Natural killer cell (primary cell): ENCODE results near the gene ITGAL. TPM values are rescaled to one million over a fixed set of nuclear protein-coding genes. Genes with fewer than 3 reads are reported as not detected.

Experiments
- ATAC-seq, 3 donors: fragments of 150-1000 bp in 2 of 3; fragments of 200-7000 bp in 1 of 3; cut with Tn5 transposase; 1 replicate in 1 of 3; 2 replicates in 2 of 3; pipeline ENCODE4 v1.10.0; 2021; ENCODE audit warnings: mild to moderate bottlenecking in 2 of 3, moderate library complexity in 2 of 3
- DNase-seq, 2 donors: peaks; one replicate each; pipeline versions ENCODE4 v3.0.0 to v3.0.0-alpha.2; 2013 to 2021; ENCODE audit warnings: mixed read lengths in 1 of 2
- H3K27ac ChIP-seq: one replicate; pipeline ENCODE4 v1.5.1; 2013; ENCODE audit warnings: mild to moderate bottlenecking, low read length
- H3K27me3 ChIP-seq: one replicate; pipeline ENCODE4 v1.6.1; 2013; ENCODE audit warnings: low read length; ENCODE audit not compliant: control insufficient read depth, insufficient read depth
- H3K36me3 ChIP-seq: one replicate; pipeline ENCODE4 v1.6.1; 2013; ENCODE audit warnings: low read length; ENCODE audit not compliant: control insufficient read depth, insufficient read depth
- H3K4me1 ChIP-seq: one replicate; pipeline ENCODE4 v1.6.1; 2013; ENCODE audit warnings: low read length; ENCODE audit not compliant: control insufficient read depth, insufficient read depth
- H3K4me3 ChIP-seq: one replicate; pipeline ENCODE4 v1.5.1; 2013; ENCODE audit warnings: low read length
- H3K9me3 ChIP-seq: one replicate; pipeline ENCODE4 v1.6.1; 2013; ENCODE audit warnings: low read length; ENCODE audit not compliant: control insufficient read depth, insufficient read depth
- H3K27ac Mint-ChIP-seq, 2 donors: one replicate each; pipeline ENCODE4 v1.8.0; 2022; ENCODE audit warnings: mild to moderate bottlenecking in 2 of 2, mixed read lengths in 2 of 2, moderate library complexity in 1 of 2
- H3K27me3 Mint-ChIP-seq, 2 donors: one replicate each; pipeline ENCODE4 v1.8.0; 2022; ENCODE audit warnings: low read depth in 2 of 2, mixed read lengths in 2 of 2
- H3K36me3 Mint-ChIP-seq: one replicate; pipeline ENCODE4 v1.8.0; 2022; ENCODE audit warnings: mixed read lengths
- H3K4me1 Mint-ChIP-seq, 2 donors: one replicate each; pipeline ENCODE4 v1.8.0; 2022; ENCODE audit warnings: mixed read lengths in 2 of 2
- H3K4me3 Mint-ChIP-seq: one replicate; pipeline ENCODE4 v1.8.0; 2022; ENCODE audit warnings: mild to moderate bottlenecking, moderate library complexity, mixed read lengths
- H3K9me3 Mint-ChIP-seq, 2 donors: one replicate each; pipeline ENCODE4 v1.8.0; 2022; ENCODE audit warnings: mixed read lengths in 2 of 2
- CTCF ChIP-seq: fragments of 200-600 bp; IDR thresholded peaks from one replicate; pipeline ENCODE4 v1.8.0; 2022; ENCODE audit warnings: antibody characterized with exemption
- WGBS: methylation state at CpG from one replicate; pipeline ENCODE4 v1.1.7; 2013; ENCODE audit warnings: missing lambda C conversion rate; ENCODE audit not compliant: insufficient coverage; 5-methylcytosine and 5-hydroxymethylcytosine counted together
- intact Hi-C: fragments of 100-400 bp; cut with micrococcal nuclease; formaldehyde crosslinking; loops from one replicate; pipeline ENCODE4 v1.14.2; 2022
- total RNA-seq, 4 donors: library from RNA; stranded (reverse); fragments of 120-200 nt in 1 of 4; gene quantifications; one replicate each; pipeline versions ENCODE4 v1.2.3 to v1.2.4, GENCODE V29; 2013 to 2022

The ITGAL gene
- total RNA-seq, 3 donors from 2014 or later (not counting 1 experiment from before 2014, with no cell fraction given): 1,131 to 1,260 (median 1,176) TPM

- Mint-ChIP-seq H3K9me3 (no peaks in the 10 kb centered on the region), H3K27me3 (no peaks in the 10 kb centered on the region), H3K4me3 (peak overlapping the region; percentile 67), H3K36me3 (no peaks in the 10 kb centered on the region), H3K27ac (no peak overlapping the region), H3K4me1 (peaks cover 9 to 24% of the 10 kb centered on the region in 2 donors)
- ATAC-seq (no peak), DNase-seq (no peak)
- H3K36me3 ChIP-seq: peaks cover 8% of the 10 kb centered on the region
- TF ChIP-seq CTCF: no peak
- H3K27ac ChIP-seq: no peak overlapping the region
- H3K4me1 ChIP-seq: peaks cover 27% of the 10 kb centered on the region
- H3K27me3 ChIP-seq: no peaks in the 10 kb centered on the region
- no peak overlapping the region for H3K4me3 ChIP-seq
- intact Hi-C loops: no loop called here
- WGBS: 85% methylated on average over 4 of the region's 4 CpGs
- no peaks in the 10 kb centered on the region for H3K9me3 ChIP-seq
Observed at GRCh38 chr16:30528799-30529457, 56.4 kb downstream of the ITGAL start.

DNA sequence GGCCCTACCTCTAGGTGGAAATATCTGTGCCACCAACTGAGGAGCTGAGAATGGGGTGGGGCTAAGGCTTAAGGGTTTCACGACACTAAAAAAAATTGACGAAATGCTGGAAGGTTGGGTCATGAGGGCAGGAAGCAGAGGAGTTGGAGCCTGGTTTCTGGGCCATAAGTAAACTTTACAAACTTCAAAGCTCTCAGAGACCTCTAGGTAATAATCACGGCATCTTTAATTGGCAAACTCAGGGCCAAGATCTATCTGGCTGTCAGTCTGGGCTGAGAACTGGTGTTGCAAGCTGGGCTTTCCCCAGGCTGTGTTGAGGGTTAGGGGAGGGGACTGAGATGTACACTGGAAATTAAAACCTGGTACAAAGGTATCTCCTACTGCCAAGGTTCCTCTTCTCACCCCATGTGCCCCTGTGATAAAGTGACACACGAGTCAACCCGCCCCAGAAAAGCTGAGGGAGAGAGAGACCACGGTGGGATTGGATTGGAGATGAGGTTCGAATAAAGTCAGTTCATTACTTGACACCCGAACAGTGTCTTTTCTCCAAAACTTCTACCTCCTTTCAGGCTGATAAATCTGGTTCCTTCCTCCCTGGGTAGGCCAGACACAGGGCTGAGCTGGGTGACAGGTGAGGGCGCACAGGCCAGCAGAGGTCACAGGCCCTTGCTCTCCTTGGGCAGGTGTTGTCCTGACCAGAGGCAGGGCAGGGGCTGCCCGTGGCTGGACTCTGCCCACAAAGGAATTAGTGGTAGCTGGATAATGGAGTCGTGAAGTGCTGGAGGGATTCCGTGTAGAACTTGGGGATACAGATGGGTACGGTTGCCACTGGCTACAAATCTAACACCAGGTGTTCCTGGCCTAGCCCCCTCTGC is 57.9 kb downstream of the ITGAL start:
- ATAC-seq: no peak
- Histone ChIP-seq H3K4me1 (peaks cover 40% of the 10 kb centered on the region), H3K27ac (no peak overlapping the region), H3K4me3 (no peak overlapping the region), H3K36me3 (peaks cover 8% of the 10 kb centered on the region), H3K27me3 (no peaks in the 10 kb centered on the region), H3K9me3 (no peaks in the 10 kb centered on the region)
- peak in 1 of 2 donors; percentile 61 for DNase-seq
- peaks cover 16 to 30% of the 10 kb centered on the region in 2 donors for H3K4me1 Mint-ChIP-seq
- no peak for TF ChIP-seq CTCF
- intact Hi-C loops: loop anchor here (10.0 kb wide), 1 partner anchor 96 kb away; the partner anchor contains the start of gene DCTPP1
- H3K36me3 Mint-ChIP-seq: no peaks in the 10 kb centered on the region
- H3K27me3 Mint-ChIP-seq: no peaks in the 10 kb centered on the region
- WGBS: 87% methylated on average over 9 of the region's 13 CpGs
- no peaks in the 10 kb centered on the region for H3K9me3 Mint-ChIP-seq
- no peak overlapping the region for H3K27ac Mint-ChIP-seq
- no peak overlapping the region for H3K4me3 Mint-ChIP-seq

- Histone ChIP-seq H3K4me3 (no peak overlapping the region), H3K36me3 (peaks cover 8% of the 10 kb centered on the region), H3K27ac (no peak overlapping the region), H3K4me1 (peaks cover 41% of the 10 kb centered on the region), H3K9me3 (no peaks in the 10 kb centered on the region), H3K27me3 (no peaks in the 10 kb centered on the region)
- ATAC-seq (no peak), DNase-seq (no peak)
- TF ChIP-seq CTCF: no peak
- Mint-ChIP-seq H3K27ac (peak overlapping the region; percentile 53 to 83), H3K9me3 (no peaks in the 10 kb centered on the region), H3K27me3 (no peaks in the 10 kb centered on the region), H3K4me3 (no peak overlapping the region), H3K36me3 (no peaks in the 10 kb centered on the region), H3K4me1 (peaks cover 28 to 35% of the 10 kb centered on the region in 2 donors)
- intact Hi-C loops: loop anchor here (10.0 kb wide), 1 partner anchor 98 kb away; the partner anchor contains the start of gene DCTPP1
- WGBS: 97% methylated on average over 57 of the region's 57 CpGs
Observed at GRCh38 chr16:30532285-30533145, 60.0 kb downstream of the ITGAL start.
